Suppressor macrophage treated with lipopolysaccharide for 1 hour (primary cell): ENCODE data around the gene TKTL1.

Source experiments
- DNase-seq, 3 donors: peaks; one replicate each; pipeline ENCODE4 v3.0.0-alpha.2; 2020 to 2022

TKTL1 gene

GRCh38 chrX:154348646-154349358 is 53.2 kb downstream of the TKTL1 start:
- DNase-seq, result no peak

DNA sequence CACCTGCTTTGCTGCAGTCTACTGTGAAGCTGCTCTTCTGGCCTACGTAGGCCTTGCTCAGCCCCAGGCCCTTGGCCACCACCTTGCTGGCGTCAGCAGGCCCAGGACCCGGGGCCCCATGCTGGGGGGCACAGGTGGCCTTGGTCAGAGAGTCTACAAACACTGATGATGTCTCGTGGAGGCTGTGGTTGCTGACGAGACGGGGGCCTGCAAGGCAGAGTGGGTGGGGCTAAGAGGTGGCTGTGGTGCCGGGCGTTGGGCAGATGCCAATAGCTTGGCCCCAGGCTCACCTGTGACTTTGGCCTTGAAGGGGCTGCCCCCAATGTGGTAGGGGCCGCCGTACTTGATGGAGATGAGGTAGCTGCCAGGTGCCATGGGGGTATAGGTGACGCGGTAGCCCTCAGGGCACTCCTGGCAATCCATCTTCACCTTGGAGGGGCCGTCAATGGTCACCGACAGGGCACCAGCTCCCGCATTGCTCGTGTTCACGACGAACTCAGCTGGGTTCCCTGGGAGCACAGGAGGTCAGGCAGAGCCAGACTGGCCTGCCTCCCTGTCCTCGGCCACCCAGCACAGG is 53.9 kb downstream of the TKTL1 start:
- no peak for DNase-seq

GRCh38 chrX:154349979-154350378 is 54.4 kb downstream of the TKTL1 start:
- DNase-seq, result no peak

DNA sequence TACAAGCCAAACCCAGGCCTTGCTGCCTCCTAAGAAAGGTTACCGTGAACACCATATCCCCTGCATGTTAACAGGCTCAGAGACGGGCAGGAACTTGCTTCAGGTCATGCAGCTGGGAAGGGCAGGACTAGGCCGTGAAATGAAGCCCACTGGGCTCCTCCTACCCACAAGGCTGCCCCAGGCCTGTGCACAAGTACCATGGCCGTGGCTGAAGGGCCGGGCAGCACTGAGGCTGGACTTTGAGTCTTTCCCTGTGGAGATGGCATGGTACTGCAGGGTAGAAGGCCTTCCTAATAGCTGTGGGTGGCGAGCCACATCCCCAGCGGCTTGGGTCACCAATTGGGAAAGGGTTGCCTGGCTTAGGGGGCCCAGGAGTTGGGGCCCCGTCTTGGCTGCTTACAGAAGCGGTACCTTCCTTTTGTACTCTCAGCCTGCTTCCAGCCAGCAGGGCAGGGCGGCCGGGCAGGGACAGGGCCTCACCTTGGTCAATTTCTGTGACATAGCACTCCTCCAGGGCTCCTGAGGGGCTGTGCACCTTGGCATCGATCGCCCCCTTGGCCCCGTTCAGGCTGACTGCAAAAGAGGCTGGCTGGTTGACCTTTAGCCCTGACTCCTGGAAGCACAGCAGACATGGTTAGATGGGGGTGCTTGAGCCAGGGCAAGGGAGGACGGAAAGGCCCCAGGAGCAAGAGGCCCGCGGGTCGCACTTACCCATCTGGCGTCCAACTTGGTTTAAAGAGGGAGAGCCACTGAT is 55.0 kb downstream of the TKTL1 start:
- no peak for DNase-seq

DNA sequence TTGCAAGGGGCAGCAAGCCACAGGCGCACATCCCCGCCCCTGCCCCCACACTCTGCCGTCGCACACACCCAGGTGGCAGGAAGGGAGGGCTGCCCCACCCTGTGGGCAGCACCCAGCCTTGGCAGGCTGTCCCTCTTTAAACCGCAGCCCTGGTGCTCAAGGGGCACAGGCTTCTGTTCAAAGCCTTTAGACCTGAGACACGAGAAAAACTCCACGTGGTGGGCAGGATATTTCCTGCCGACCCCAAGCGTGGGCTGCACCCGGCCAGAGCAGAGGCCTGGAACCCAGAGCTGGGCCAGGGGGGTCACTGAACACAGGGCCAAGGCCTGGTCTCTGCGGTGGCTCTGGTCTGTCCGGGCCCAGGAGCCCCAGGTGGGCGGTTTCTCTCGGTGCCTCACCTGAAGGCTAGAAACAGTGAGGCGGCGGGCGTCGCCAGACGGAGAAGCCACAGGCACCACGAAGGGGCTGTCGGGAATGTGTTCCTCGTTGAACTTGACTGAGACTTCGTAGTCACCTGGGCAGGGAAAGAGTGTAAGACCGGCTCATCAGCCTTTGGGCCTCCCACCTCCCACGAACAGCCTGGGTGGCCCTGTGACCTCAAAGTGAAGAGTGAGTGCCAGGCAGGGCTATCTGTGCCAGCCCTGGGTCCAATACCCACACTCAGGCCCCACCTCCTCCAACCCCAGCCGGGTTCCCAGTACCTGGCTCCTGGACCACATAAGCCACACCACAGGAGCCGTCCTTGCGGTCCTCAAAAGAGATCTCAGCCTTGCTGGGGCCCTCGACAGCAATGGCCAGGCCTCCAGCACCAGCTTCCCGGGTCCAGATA is 55.8 kb downstream of the TKTL1 start:
- no peak for DNase-seq

DNA sequence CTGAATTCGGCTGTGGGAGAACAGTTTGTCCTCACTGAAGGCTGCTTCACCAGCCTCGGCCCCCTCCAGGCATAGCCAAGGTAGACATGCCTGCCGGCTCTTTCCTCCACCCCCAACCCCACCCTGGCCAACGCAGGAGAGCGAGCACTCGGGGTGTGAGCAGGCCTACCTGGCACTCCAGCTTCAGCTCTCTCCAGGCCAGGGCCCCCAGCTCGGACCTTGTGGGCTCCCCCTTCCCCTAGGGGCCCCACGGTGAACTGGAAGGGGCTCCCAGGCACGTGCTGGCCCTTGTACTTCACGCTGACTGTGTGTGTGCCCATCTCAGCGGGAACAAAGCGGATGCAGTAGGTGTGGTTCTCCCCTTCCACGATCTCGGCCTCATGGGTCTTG is 56.4 kb downstream of the TKTL1 start:
- DNase-seq, result no peak

DNA sequence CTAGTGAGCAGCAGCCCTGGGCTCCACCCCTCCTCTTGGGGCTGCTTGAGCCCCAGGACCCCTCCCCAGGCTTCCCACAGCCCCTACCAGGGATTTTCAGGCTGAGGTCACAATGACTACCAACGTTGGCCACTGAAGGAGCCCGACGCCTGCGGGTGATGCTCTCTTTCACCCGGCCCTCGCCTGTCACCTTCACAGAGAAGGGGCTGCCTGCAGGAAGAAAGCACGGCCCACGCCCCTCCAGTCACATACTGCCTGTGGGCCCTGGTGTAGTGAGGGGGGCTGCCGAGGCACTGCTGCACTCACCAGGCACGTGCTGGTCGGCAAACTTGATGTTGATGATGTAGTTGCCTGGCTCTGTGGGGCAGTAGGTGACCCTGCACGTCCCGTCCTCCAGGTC is 56.9 kb downstream of the TKTL1 start:
- DNase-seq, result no peak

GRCh38 chrX:154353172-154353843 is 57.7 kb downstream of the TKTL1 start:
- DNase-seq, result no peak

GRCh38 chrX:154354013-154354412 is 58.4 kb downstream of the TKTL1 start:
- no peak for DNase-seq

GRCh38 chrX:154354516-154354915 is 58.9 kb downstream of the TKTL1 start:
- DNase-seq, result no peak

DNA sequence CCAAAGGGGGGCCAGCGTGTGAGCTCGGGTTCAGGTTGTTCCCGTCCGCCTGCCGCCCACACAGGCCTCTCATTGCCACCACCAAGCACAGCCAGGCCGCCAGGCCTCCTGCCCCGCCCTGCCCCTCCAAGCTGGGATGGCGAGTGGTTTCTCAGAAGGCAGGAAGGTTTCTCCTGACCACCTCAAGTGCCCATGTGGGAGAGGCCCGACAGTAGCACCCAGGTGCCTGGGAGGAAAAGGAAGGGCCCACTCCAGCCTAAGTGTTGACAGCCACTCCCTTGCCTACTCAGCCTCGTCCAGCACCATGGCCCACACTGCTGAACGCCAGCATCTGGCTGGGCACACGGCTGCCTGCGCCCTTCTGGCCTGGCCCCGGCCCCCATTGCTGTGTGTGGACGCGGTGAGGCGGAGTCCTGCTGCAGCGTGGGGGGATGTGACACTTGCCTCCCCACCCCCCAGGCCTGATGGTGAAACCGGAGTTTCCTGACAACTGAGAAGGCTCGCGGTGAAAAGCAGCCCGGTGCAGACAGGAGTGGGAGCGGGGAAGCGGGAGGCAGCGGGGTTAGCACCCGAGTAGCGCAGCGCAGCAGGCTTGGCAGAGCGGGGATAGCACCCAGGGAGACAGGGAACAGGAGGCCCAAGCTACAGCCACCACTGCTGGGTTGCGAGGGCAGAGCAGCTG is 59.6 kb downstream of the TKTL1 start:
- no peak for DNase-seq

DNA sequence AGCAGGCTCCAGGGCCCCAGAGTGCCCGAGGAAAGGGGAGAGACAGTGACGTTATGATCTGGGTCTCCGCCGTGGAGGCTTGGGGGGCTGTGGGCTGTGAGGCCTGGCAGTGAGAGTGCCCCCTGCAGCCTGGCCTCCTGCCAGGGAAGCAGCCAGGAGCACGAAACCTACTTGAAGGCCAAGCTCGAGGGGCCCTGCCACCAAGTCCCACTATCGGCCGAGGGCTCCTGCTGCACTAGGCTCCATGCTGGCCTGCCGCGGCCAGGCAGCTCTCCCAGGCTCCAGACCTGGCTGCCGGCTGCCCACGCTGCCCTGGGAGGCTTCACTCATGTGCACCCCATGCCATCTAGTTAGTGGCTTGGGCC is 60.2 kb downstream of the TKTL1 start:
- DNase-seq, result no peak

DNA sequence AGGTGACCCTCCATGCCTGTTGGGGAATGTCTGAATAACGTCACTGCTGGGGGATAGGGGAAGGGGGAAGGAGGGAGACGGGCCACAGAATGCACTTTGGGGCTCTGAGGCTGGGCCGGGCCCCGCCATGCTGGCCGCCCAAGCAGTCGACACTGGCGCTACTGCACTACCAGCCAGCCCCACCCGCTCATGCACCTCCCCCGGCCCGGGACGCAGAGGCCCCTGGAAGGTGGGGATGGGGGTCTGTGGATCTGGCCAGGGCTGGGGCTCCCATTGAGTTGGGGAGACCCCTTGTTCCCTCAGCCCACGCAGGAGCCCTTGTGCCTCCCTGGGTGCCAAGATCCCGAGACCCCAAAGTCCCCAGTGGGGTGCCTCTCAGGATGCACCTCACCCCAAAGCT is 61.0 kb downstream of the TKTL1 start:
- DNase-seq, result no peak

DNA sequence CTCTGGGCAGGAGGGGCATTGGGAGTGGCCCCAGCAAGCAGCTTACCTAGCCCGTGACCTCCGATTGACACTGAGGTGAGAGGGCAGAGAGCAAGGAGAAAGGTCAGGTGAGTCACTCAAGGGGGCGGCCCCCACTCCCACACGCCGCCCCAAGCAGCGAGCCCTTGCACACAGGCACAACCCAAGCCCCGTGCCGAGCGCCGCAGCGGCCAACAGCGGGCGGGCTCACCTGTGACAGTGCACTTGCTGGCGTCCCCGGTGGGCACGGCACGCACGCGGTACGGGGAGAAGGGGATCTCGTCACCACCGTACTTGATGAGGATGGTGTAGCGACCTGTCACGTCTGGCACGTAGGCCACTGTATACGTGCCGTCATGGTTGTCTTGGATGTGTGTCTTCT is 61.6 kb downstream of the TKTL1 start:
- no peak for DNase-seq

- no peak for DNase-seq
Observed at GRCh38 chrX:154358011-154358410, 62.4 kb downstream of the TKTL1 start.

DNA sequence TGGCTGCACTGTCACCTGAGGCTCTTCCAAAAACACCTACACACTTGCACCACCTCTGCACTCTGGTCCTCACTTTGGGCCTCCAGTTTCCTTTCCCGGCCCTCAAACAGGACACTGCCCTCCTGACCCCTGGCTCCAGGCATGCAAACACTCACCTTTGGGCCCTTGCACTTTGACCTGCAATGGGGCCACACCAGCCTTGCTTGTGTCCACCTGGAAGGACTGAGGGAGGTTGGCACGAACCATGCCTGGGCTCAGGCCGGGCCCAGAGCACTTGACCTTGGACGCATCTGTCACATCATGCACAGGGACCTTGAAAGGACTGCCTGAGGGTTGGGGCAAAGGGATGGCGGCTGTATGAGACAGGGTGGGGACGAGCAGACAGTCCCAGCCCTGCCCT is 63.2 kb downstream of the TKTL1 start:
- no peak for DNase-seq

DNA sequence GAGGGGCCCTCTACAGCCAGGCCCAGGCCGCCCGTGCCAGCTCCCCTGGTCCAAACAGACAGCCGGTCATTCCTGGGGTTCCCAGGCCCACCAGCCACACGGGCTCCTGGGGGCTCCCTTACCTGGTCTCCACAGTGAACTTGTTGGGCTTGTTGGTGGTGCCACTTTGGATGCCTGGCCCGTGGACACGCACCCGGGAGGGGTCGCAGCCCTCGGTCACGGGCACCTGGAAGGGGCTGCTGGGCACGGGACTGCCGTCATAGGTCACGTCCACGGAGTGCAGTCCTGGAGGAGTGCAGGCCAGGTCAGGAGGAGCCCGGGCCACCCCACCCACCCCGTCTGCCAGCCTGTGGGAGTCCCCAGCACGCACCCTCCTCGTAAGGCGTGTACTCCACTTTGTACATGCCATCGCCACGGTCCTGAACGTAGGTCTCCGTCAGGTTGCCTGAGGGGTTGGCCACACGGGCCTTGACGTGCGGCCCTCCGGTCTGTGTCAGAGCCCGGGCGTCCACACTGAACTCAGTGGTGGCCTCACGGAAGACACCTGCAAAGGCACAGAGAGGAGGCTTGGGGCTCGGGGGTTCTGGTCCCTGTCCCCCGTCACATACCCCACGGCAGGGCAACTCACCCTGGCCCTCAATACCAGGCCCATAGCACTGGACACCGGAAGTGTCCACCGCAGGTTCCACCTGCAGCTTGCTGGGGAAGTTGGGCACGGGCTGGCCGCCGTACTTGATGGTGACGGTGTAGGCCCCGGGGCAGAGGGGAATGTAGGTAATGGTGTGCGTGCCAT is 64.0 kb downstream of the TKTL1 start:
- no peak for DNase-seq

- DNase-seq, result no peak
Observed at GRCh38 chrX:154360155-154360713, 64.6 kb downstream of the TKTL1 start.

GRCh38 chrX:154362085-154362742 is 66.6 kb downstream of the TKTL1 start:
- no peak for DNase-seq

DNA sequence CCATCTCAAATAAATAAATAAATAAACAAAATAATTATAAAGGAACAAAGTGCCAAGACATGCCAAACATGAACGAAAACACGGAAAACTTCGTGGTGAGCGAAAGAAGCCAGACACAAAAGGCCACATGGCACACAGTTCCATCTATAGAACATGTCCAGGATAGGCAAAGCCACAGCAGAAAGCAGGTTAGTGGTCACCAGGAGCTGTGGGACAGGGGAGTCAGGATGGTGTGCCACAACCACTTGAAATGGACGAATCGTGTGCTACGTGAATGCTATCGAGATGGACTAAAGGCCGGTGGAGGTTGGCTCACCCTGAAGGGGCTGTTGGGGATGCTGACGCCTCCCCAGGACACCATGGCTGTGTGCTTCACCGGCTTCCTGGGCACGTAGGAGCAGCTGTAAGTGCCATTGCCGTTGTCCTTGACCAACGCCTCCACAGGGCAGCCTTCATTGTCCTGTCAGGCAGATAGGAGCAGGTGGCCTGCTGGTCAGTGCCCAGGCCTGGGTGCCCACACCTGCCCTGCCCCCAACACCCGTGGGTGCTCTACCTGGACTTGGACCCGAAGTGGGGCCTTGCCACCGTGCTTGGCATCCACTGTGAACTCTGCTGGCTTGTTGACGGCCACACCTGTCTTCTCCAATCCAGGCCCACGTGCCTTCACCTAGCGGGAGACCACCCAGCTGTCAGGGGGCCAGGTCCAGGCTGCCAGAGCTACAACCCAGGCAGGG is 68.3 kb downstream of the TKTL1 start:
- DNase-seq, result no peak
